ENCODE data around the gene IL17RE. TPM values are rescaled to one million over a fixed set of nuclear protein-coding genes. Genes with fewer than 3 reads are reported as not detected.

Gene IL17RE
- total RNA-seq, 4 donors from 2014 or later: 11.6 to 160 (median 109) TPM

- Histone ChIP-seq H3K4me3 (peak within 1 kb of the TSS; percentile 49 to 69 (median 66)), H3K36me3 (peaks cover 0 to 8% (median 0%) of the 10 kb centered on the region in 3 donors), H3K9me3 (no peaks in the 10 kb centered on the region), H3K27me3 (no peaks in the 10 kb centered on the region), H3K27ac (peak within 1 kb of the TSS; percentile 76 to 94 (median 90)), H3K4me1 (peaks cover 3 to 61% (median 15%) of the 10 kb centered on the region in 4 donors)
- DNase-seq: peak; percentile 31 to 93 (median 93)
- peak in 1 of 6 experiments; percentile 25 for TF ChIP-seq CTCF (IDR thresholded peaks at IDR 0.05)
- peak; percentile 60 to 88 for TF ChIP-seq POLR2A (IDR thresholded peaks at IDR 0.05)
These were observed 14.4 kb downstream of the IL17RE start, which contains the start of gene IL17RC for GRCh38 chr3:9916734-9917680. TSS of gene IL17RC (plus strand) at chr3:9917098. CDS start at chr3:9917316, 218 bp downstream.

- no peak for TF ChIP-seq CTCF (IDR thresholded peaks at IDR 0.05)
- no peak for TF ChIP-seq POLR2A (IDR thresholded peaks at IDR 0.05)
- no peaks in the 10 kb centered on the region for H3K27me3 ChIP-seq
- DNase-seq: no peak
- H3K4me3 ChIP-seq: peak overlapping the region in 2 of 4 donors; percentile 63 to 68
- H3K9me3 ChIP-seq: no peaks in the 10 kb centered on the region
- H3K4me1 ChIP-seq: peaks cover 3 to 54% (median 15%) of the 10 kb centered on the region in 4 donors
- H3K36me3 ChIP-seq: peaks cover 0 to 7% (median 0%) of the 10 kb centered on the region in 3 donors
- H3K27ac ChIP-seq: peak overlapping the region in 3 of 4 donors; percentile 87 to 94 (median 94)
These were observed 15.2 kb downstream of the IL17RE start for GRCh38 chr3:9917820-9918219.

GRCh38 chr3:9918261-9919038 is 15.8 kb downstream of the IL17RE start:
- no peaks in the 10 kb centered on the region for H3K27me3 ChIP-seq
- H3K27ac ChIP-seq: peak overlapping the region in 1 of 4 donors; percentile 94
- H3K4me1 ChIP-seq: peaks cover 3 to 48% (median 15%) of the 10 kb centered on the region in 4 donors
- peaks cover 0 to 7% (median 0%) of the 10 kb centered on the region in 3 donors for H3K36me3 ChIP-seq
- no peaks in the 10 kb centered on the region for H3K9me3 ChIP-seq
- H3K4me3 ChIP-seq: peak overlapping the region in 2 of 4 donors; percentile 63 to 68
- no peak for TF ChIP-seq CTCF (IDR thresholded peaks at IDR 0.05)
- no peak for TF ChIP-seq POLR2A (IDR thresholded peaks at IDR 0.05)
- no peak for DNase-seq

- DNase-seq: no peak
- TF ChIP-seq CTCF (IDR thresholded peaks at IDR 0.05) (no peak), POLR2A (IDR thresholded peaks at IDR 0.05) (no peak)
- Histone ChIP-seq H3K4me3 (no peak overlapping the region), H3K9me3 (no peaks in the 10 kb centered on the region), H3K36me3 (peaks cover 0 to 25% (median 0%) of the 10 kb centered on the region in 3 donors), H3K4me1 (peaks cover 0 to 13% (median 3%) of the 10 kb centered on the region in 4 donors), H3K27ac (no peak overlapping the region), H3K27me3 (no peaks in the 10 kb centered on the region)
These were observed 25.5 kb downstream of the IL17RE start for GRCh38 chr3:9928158-9928557.

GRCh38 chr3:9930804-9931418 is 28.3 kb downstream of the IL17RE start:
- peaks cover 0 to 25% (median 0%) of the 10 kb centered on the region in 3 donors for H3K36me3 ChIP-seq
- no peaks in the 10 kb centered on the region for H3K27me3 ChIP-seq
- no peak overlapping the region for H3K27ac ChIP-seq
- H3K9me3 ChIP-seq: no peaks in the 10 kb centered on the region
- DNase-seq: no peak
- no peak overlapping the region for H3K4me3 ChIP-seq
- TF ChIP-seq CTCF (IDR thresholded peaks at IDR 0.05): peak in 1 of 6 experiments; percentile 13
- no peak for TF ChIP-seq POLR2A (IDR thresholded peaks at IDR 0.05)
- H3K4me1 ChIP-seq: peaks cover 0 to 28% (median 9%) of the 10 kb centered on the region in 4 donors
